HEK293 (cell line): ENCODE results near the gene NPHP1.
"Not testable (repeated sequence)": the region's sequence is repeated elsewhere in the genome, so short reads cannot be mapped to it uniquely, and the experiment has no call there.

ENCODE experiments used
- CTCF ChIA-PET: fragments of 350-600 bp; formaldehyde crosslinking; extraction: SDS; loops from one replicate; lab custom pipeline; 2021; ENCODE audit warnings: antibody characterized with exemption; lab: Yijun Ruan, JAX
- POLR2A ChIA-PET: fragments of 300-600 bp; formaldehyde crosslinking; extraction: SDS; loops from one replicate; lab custom pipeline; 2020; ENCODE audit warnings: antibody characterized with exemption, inconsistent platforms; lab: Yijun Ruan, JAX
- H3K27ac ChIP-seq: fragments of 200-500 bp; sonication (Bioruptor generic); 2 replicates; pipeline ENCODE4 v1.5.1; 2014; ENCODE audit warnings: low read depth, low read length, control low read depth, inconsistent platforms; ENCODE audit errors: extremely low read depth
- H3K36me3 ChIP-seq, 2 experiments: fragments of 200-500 bp in 1 of 2; sonication (Bioruptor generic) in 1 of 2; 1 replicate in 1 of 2; 2 replicates in 1 of 2; pipeline ENCODE4 v1.5.1; 2014 to 2017; ENCODE audit warnings: inconsistent platforms in 2 of 2, low read length in 2 of 2; ENCODE audit not compliant: control insufficient read depth in 2 of 2, insufficient read depth in 1 of 2
- H3K4me1 ChIP-seq: fragments of 200-500 bp; sonication (Bioruptor generic); 2 replicates; pipeline ENCODE4 v1.5.1; 2014; ENCODE audit warnings: mild to moderate bottlenecking, low read length, inconsistent platforms; ENCODE audit not compliant: control insufficient read depth, insufficient read depth
- H3K4me3 ChIP-seq: 2 replicates; pipeline ENCODE4 v1.5.1; 2011; ENCODE audit warnings: low read depth, mild to moderate bottlenecking, control low read depth, low read length, moderate library complexity
- H3K9me3 ChIP-seq: fragments of 200-500 bp; sonication (Bioruptor generic); 2 replicates; pipeline ENCODE4 v1.5.1; 2014; ENCODE audit warnings: low read depth, low read length, inconsistent platforms; ENCODE audit not compliant: control insufficient read depth, insufficient read depth
- KLF10 ChIP-seq: fragments of 450-650 bp; IDR thresholded peaks from 2 replicates; pipeline ENCODE4 v1.5.1; 2018; ENCODE audit warnings: missing biosample characterization, mild to moderate bottlenecking, missing genetic modification characterization
- MEIS1 ChIP-seq: sonication (generic); formaldehyde crosslinking; IDR thresholded peaks from 2 replicates; pipeline ENCODE4 v1.8.1; 2022; ENCODE audit warnings: missing genetic modification reagents, mild to moderate bottlenecking, borderline replicate concordance
- ZNF121 ChIP-seq: fragments of 450-650 bp; formaldehyde crosslinking; IDR thresholded peaks from 2 replicates; pipeline ENCODE4 v1.5.1; 2016; ENCODE audit warnings: missing biosample characterization, missing genetic modification characterization
- ZNF174 ChIP-seq: fragments of 450-650 bp; formaldehyde crosslinking; IDR thresholded peaks from 2 replicates; pipeline ENCODE4 v1.5.0; 2017; ENCODE audit warnings: missing biosample characterization, mild to moderate bottlenecking, missing genetic modification characterization
- ZNF19 ChIP-seq: fragments of 450-650 bp; formaldehyde crosslinking; IDR thresholded peaks from 2 replicates; pipeline ENCODE4; 2016; ENCODE audit warnings: missing biosample characterization, missing genetic modification characterization, low read depth
- ZNF24 ChIP-seq: fragments of 450-650 bp; formaldehyde crosslinking; IDR thresholded peaks from 2 replicates; pipeline ENCODE4 v1.5.1; 2016; ENCODE audit warnings: missing biosample characterization, missing genetic modification characterization
- ZNF274 ChIP-seq, 2 experiments: fragments of 200-500 bp in 1 of 2; fragments of 450-650 bp in 1 of 2; sonication (Bioruptor generic) in 1 of 2; formaldehyde crosslinking in 1 of 2; IDR thresholded peaks; 2 replicates each; pipeline versions ENCODE4 v1.5.1 to v1.6.1; 2014 to 2016; ENCODE audit warnings: borderline replicate concordance in 1 of 2, inconsistent platforms in 1 of 2, low read length in 1 of 2, missing biosample characterization in 1 of 2, missing genetic modification characterization in 1 of 2
- ZNF311 ChIP-seq: fragments of 450-650 bp; formaldehyde crosslinking; IDR thresholded peaks from 2 replicates; pipeline ENCODE4 v1.5.1; 2017; ENCODE audit warnings: missing biosample characterization, missing genetic modification characterization, borderline replicate concordance
- ZNF426 ChIP-seq: fragments of 450-650 bp; formaldehyde crosslinking; IDR thresholded peaks from 2 replicates; pipeline ENCODE4 v1.5.1; 2017; ENCODE audit warnings: missing biosample characterization, missing genetic modification characterization, mild to moderate bottlenecking, inconsistent platforms, moderate library complexity
- ZNF521 ChIP-seq: fragments of 450-650 bp; formaldehyde crosslinking; IDR thresholded peaks from 2 replicates; pipeline ENCODE4 v1.5.1; 2017; ENCODE audit warnings: missing biosample characterization, mild to moderate bottlenecking, missing genetic modification characterization
- ZNF530 ChIP-seq: fragments of 450-650 bp; formaldehyde crosslinking; IDR thresholded peaks from 2 replicates; pipeline ENCODE4 v1.5.1; 2016; ENCODE audit warnings: low read depth, missing biosample characterization, missing genetic modification characterization
- ZNF549 ChIP-seq: fragments of 450-650 bp; IDR thresholded peaks from 2 replicates; pipeline ENCODE4 v1.5.1; 2018; ENCODE audit warnings: missing biosample characterization, missing genetic modification characterization, mild to moderate bottlenecking, inconsistent platforms, moderate library complexity
- ZNF560 ChIP-seq: fragments of 450-650 bp; formaldehyde crosslinking; IDR thresholded peaks from 2 replicates; pipeline ENCODE4 v1.5.1; 2017; ENCODE audit warnings: missing biosample characterization, missing genetic modification characterization, borderline replicate concordance
- ZNF571 ChIP-seq: fragments of 450-650 bp; formaldehyde crosslinking; IDR thresholded peaks from 2 replicates; pipeline ENCODE4 v1.5.0; 2017; ENCODE audit warnings: missing biosample characterization, missing genetic modification characterization
- ZNF596 ChIP-seq: fragments of 450-650 bp; IDR thresholded peaks from 2 replicates; pipeline ENCODE4 v1.5.0; 2018; ENCODE audit warnings: missing biosample characterization, mild to moderate bottlenecking, missing genetic modification characterization, moderate library complexity
- ZNF768 ChIP-seq: fragments of 450-650 bp; formaldehyde crosslinking; IDR thresholded peaks from 2 replicates; pipeline ENCODE4 v1.5.1; 2018; ENCODE audit warnings: missing biosample characterization, mild to moderate bottlenecking, missing genetic modification characterization
- ZSCAN23 ChIP-seq: fragments of 450-650 bp; formaldehyde crosslinking; IDR thresholded peaks from 2 replicates; pipeline ENCODE4 v1.5.1; 2016; ENCODE audit warnings: missing biosample characterization, missing genetic modification characterization
- TF ChIP-seq, protein P1 (sequence below): sonication (generic); formaldehyde crosslinking; IDR thresholded peaks from 2 replicates; pipeline ENCODE4 v1.8.1; 2022; ENCODE audit warnings: mild to moderate bottlenecking, moderate library complexity, missing genetic modification reagents
- TF ChIP-seq, protein P2 (sequence below): fragments of 450-650 bp; formaldehyde crosslinking; IDR thresholded peaks from 2 replicates; pipeline ENCODE4 v1.5.1; 2016; ENCODE audit warnings: missing biosample characterization, missing genetic modification characterization, borderline replicate concordance
- TF ChIP-seq, protein P3 (sequence below): fragments of 450-650 bp; formaldehyde crosslinking; IDR thresholded peaks from 2 replicates; pipeline ENCODE4 v1.5.1; 2016; ENCODE audit warnings: missing biosample characterization, missing genetic modification characterization
- TF ChIP-seq, protein P4 (sequence below): fragments of 450-650 bp; formaldehyde crosslinking; IDR thresholded peaks from 2 replicates; pipeline ENCODE4 v1.5.1; 2016; ENCODE audit warnings: missing biosample characterization, missing genetic modification characterization

NPHP1 gene

DNA sequence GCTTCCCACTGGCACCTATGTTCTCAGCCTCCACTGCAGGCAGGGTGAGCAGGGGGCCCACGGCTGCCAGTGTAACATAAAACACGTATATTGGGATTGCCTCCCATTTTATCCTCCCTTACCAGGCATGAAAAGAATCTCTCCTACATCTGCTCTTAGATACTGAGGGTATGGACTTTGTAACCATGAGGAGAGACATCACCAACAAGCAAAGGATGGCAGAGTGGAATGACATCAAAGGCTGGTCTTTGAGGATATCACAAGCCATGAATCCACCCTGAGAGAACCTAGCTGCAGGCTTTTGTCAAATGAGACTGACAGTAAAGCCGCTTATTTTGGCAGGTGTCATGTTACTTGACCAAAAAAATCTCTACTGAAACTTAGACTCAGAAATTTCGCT is 7.4 kb downstream of the NPHP1 start (continued):
- TF ChIP-seq ZNF311 (tag by site-specific recombination) = no peak
- TF ChIP-seq, protein P1, sequence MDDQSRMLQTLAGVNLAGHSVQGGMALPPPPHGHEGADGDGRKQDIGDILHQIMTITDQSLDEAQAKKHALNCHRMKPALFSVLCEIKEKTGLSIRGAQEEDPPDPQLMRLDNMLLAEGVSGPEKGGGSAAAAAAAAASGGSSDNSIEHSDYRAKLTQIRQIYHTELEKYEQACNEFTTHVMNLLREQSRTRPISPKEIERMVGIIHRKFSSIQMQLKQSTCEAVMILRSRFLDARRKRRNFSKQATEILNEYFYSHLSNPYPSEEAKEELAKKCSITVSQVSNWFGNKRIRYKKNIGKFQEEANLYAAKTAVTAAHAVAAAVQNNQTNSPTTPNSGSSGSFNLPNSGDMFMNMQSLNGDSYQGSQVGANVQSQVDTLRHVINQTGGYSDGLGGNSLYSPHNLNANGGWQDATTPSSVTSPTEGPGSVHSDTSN (CRISPR knock-in tag) = no peak
- TF ChIP-seq, all 188 proteins: peak for 0

DNA sequence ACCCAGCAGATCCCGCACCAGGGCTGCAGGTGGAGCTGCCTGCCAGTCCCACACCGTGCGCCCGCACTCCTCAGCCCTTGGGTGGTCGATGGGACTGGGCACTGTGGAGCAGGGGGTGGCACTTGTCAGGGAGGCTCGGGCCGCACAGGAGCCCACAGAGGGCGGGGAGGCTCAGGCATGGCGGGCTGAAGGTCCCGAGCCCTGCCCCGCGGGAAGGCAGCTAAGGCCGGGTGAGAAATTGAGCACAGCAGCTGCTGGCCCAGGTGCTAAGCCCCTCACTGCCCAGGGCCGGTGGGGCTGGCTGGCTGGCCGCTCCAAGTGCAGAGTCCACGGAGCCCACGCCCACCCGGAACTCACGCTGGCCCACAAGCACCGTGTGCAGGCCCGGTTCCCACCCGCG is 14.6 kb downstream of the NPHP1 start:
- CTCF ChIA-PET, H3K36me3 ChIP-seq, H3K27ac ChIP-seq, H3K4me3 ChIP-seq, H3K4me1 ChIP-seq, POLR2A ChIA-PET, H3K9me3 ChIP-seq: not testable (repeated sequence)

DNA sequence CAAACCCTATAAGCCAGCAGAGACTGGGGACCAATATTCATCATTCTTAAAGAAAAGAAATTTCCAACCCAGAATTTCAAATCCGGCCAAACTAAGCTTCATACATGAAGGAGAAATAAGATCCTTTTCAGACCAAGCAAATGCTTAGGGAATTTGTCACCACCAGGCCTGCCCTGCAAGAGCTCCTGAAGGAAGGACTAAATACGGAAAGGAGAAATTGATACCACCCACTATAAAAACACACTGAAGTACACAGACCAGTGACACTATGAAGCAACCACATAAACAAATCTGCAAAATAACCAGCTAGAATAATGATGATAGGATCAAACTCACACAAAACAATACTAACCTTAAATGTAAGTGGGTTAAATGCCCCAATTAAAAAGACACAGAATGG is 22.4 kb downstream of the NPHP1 start:
- Histone ChIP-seq H3K9me3 (no peaks in the 10 kb centered on the region), H3K4me3 (no peak overlapping the region), H3K27ac (no peak overlapping the region), H3K36me3 (no peaks in the 10 kb centered on the region), H3K4me1 (no peaks in the 10 kb centered on the region)
- POLR2A ChIA-PET = no interaction called here
- TF ChIP-seq ZNF549 (tag by site-specific recombination) (no peak), ZSCAN23 (tag by site-specific recombination) (no peak), ZNF19 (tag by site-specific recombination) (no peak), ZNF596 (tag by site-specific recombination) (no peak), ZNF426 (tag by site-specific recombination) (no peak), ZNF768 (tag by site-specific recombination) (no peak), ZNF530 (tag by site-specific recombination) (no peak), ZNF571 (tag by site-specific recombination) (no peak), ZNF121 (no peak), ZNF24 (tag by site-specific recombination) (no peak), ZNF174 (tag by site-specific recombination) (no peak), KLF10 (tag by site-specific recombination) (no peak), MEIS1 (CRISPR knock-in tag) (no peak), ZNF521 (no peak), ZNF560 (no peak), ZNF274 (IDR thresholded peaks at IDR 0.05; ENCODE audit: low read length) (no peak), ZNF274 (tag by site-specific recombination; IDR thresholded peaks at IDR 0.05; ENCODE audit: borderline replicate concordance) (no peak)
- TF ChIP-seq, protein P2, sequence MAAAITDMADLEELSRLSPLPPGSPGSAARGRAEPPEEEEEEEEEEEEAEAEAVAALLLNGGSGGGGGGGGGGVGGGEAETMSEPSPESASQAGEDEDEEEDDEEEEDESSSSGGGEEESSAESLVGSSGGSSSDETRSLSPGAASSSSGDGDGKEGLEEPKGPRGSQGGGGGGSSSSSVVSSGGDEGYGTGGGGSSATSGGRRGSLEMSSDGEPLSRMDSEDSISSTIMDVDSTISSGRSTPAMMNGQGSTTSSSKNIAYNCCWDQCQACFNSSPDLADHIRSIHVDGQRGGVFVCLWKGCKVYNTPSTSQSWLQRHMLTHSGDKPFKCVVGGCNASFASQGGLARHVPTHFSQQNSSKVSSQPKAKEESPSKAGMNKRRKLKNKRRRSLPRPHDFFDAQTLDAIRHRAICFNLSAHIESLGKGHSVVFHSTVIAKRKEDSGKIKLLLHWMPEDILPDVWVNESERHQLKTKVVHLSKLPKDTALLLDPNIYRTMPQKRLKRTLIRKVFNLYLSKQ (tag by site-specific recombination) = no peak
- TF ChIP-seq, protein P3, sequence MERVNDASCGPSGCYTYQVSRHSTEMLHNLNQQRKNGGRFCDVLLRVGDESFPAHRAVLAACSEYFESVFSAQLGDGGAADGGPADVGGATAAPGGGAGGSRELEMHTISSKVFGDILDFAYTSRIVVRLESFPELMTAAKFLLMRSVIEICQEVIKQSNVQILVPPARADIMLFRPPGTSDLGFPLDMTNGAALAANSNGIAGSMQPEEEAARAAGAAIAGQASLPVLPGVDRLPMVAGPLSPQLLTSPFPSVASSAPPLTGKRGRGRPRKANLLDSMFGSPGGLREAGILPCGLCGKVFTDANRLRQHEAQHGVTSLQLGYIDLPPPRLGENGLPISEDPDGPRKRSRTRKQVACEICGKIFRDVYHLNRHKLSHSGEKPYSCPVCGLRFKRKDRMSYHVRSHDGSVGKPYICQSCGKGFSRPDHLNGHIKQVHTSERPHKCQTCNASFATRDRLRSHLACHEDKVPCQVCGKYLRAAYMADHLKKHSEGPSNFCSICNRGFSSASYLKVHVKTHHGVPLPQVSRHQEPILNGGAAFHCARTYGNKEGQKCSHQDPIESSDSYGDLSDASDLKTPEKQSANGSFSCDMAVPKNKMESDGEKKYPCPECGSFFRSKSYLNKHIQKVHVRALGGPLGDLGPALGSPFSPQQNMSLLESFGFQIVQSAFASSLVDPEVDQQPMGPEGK (tag by site-specific recombination) = no peak
- TF ChIP-seq, protein P4, sequence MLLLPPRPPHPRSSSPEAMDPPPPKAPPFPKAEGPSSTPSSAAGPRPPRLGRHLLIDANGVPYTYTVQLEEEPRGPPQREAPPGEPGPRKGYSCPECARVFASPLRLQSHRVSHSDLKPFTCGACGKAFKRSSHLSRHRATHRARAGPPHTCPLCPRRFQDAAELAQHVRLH (tag by site-specific recombination) = no peak
- CTCF ChIA-PET = no interaction called here
